Fibroblast of mammary gland (primary cell): ENCODE data around the gene OPN4.
"Not testable (repeated sequence)": the region's sequence is repeated elsewhere in the genome, so short reads cannot be mapped to it uniquely, and the experiment has no call there.

Experiments
- DNase-seq: peaks from one replicate; pipeline ENCODE4 v3.0.0-alpha.2; 2010; ENCODE audit warnings: low read depth
- H3K4me3 ChIP-seq: 2 replicates; pipeline ENCODE4 v1.5.1; 2011; ENCODE audit warnings: low read depth, mild to moderate bottlenecking, low read length, moderate library complexity; ENCODE audit not compliant: control insufficient read depth
- CTCF ChIP-seq: conservative IDR thresholded peaks from 2 replicates; pipeline ENCODE4 v1.5.1; 2011; ENCODE audit warnings: low read depth, low read length, inconsistent platforms; ENCODE audit not compliant: control insufficient read depth, insufficient read depth

The OPN4 gene

GRCh38 chr10:86614853-86615252 is 39.5 kb upstream of the OPN4 start:
- TF ChIP-seq CTCF: no peak
- H3K4me3 ChIP-seq: no peak overlapping the region
- no peak for DNase-seq

- H3K4me3 ChIP-seq, DNase-seq: not testable (repeated sequence)
These were observed 37.1 kb upstream of the OPN4 start for GRCh38 chr10:86617278-86617677.

- H3K4me3 ChIP-seq: no peak overlapping the region
- TF ChIP-seq CTCF: no peak
- DNase-seq: no peak
These were observed 26.0 kb upstream of the OPN4 start for GRCh38 chr10:86628311-86628710.

GRCh38 chr10:86630079-86630478 is 24.3 kb upstream of the OPN4 start:
- no peak for TF ChIP-seq CTCF
- no peak overlapping the region for H3K4me3 ChIP-seq
- DNase-seq: no peak

GRCh38 chr10:86632009-86632800 is 22.1 kb upstream of the OPN4 start:
- DNase-seq: peak; percentile 14
- TF ChIP-seq CTCF: no peak
- peak overlapping the region; percentile 33 for H3K4me3 ChIP-seq

GRCh38 chr10:86632951-86633350 is 21.4 kb upstream of the OPN4 start:
- no peak overlapping the region for H3K4me3 ChIP-seq
- DNase-seq: no peak
- TF ChIP-seq CTCF: no peak

GRCh38 chr10:86635402-86635801 is 18.9 kb upstream of the OPN4 start:
- H3K4me3 ChIP-seq: no peak overlapping the region
- no peak for TF ChIP-seq CTCF
- DNase-seq: peak; percentile 63
